ENCODE results near the gene MICAL2. TPM values are rescaled to one million over a fixed set of nuclear protein-coding genes. Genes with fewer than 3 reads are reported as not detected.

The MICAL2 gene
- total and polyA plus RNA-seq, 2 of the 13 experiments (the other 11 are each of a cell fraction or from before 2014, with no cell fraction given) = 0.78 to 1.1 TPM

- in situ Hi-C loops (cut with HindIII; ENCODE audit: extremely low pct_ligation_motif_present, low pct_unique_long_range_greater_than_20kb) = no loop called here
- no peak for ATAC-seq
- H3K27ac ChIP-seq (ENCODE audit: extremely low read length, insufficient read depth, low read length) = no peak overlapping the region
- no peak overlapping the region for H2AFZ ChIP-seq (ENCODE audit: low read length)
- TF ChIP-seq KDM3A (CRISPR knock-in tag; IDR thresholded peaks at IDR 0.05; ENCODE audit: low read depth) (no peak), ZNF292 (CRISPR knock-in tag; IDR thresholded peaks at IDR 0.05; ENCODE audit: borderline replicate concordance, low read depth) (no peak)
- no peaks in the 10 kb centered on the region for H3K79me2 ChIP-seq (ENCODE audit: insufficient read depth, low read length)
- no peaks in the 10 kb centered on the region for H3K9me3 ChIP-seq (ENCODE audit: low read length)
- DNase-seq (ENCODE audit: low spot score) = no peak
- BruUV-seq (replicated peaks) = no TSS peak
- no peak overlapping the region for H3K9ac ChIP-seq (ENCODE audit: insufficient read depth, low read depth, low read length)
- no peak overlapping the region for H3K4me3 ChIP-seq (replicated peaks in 1 of 3; ENCODE audit: insufficient read depth in 1 of 3, low read depth in 2 of 3, low read length in 3 of 3)
- no peak overlapping the region for H3K4me2 ChIP-seq (ENCODE audit: low read depth, low read length)
- WGBS (ENCODE audit: low lambda C conversion rate) = 53% methylated on average over 4 of the region's 4 CpGs
- H3K27me3 ChIP-seq (ENCODE audit: control insufficient read depth in 1 of 2, insufficient read depth in 2 of 2, low read length in 2 of 2) = no peaks in the 10 kb centered on the region
- H3K4me1 ChIP-seq (ENCODE audit: insufficient read depth, low read length) = no peaks in the 10 kb centered on the region
- ChIA-PET POLR2A (no interaction called here), CTCF (ENCODE audit: low intra/inter-chr PET ratio, low total read pairs) (no interaction called here)
- intact Hi-C loops (cut with micrococcal nuclease; ENCODE audit: unreplicated experiment) = no loop called here
- FAIRE-seq = no peak
- H3K36me3 ChIP-seq (replicated peaks in 1 of 2; ENCODE audit: control insufficient read depth in 1 of 2, insufficient read depth in 2 of 2, low read length in 2 of 2) = no peaks in the 10 kb centered on the region
- no peaks in the 10 kb centered on the region for H4K20me1 ChIP-seq (ENCODE audit: insufficient read depth, low read length)
Observed at GRCh38 chr11:12127206-12127898, 17.0 kb downstream of the MICAL2 start.

- H3K4me3 ChIP-seq (replicated peaks in 1 of 3; ENCODE audit: insufficient read depth in 1 of 3, low read depth in 2 of 3, low read length in 3 of 3) = no peak overlapping the region
- H3K9ac ChIP-seq (ENCODE audit: insufficient read depth, low read depth, low read length) = no peak overlapping the region
- intact Hi-C loops (cut with micrococcal nuclease; ENCODE audit: unreplicated experiment) (no loop called here), in situ Hi-C loops (cut with HindIII; ENCODE audit: extremely low pct_ligation_motif_present, low pct_unique_long_range_greater_than_20kb) (no loop called here)
- FAIRE-seq = no peak
- H3K4me1 ChIP-seq (ENCODE audit: insufficient read depth, low read length) = no peaks in the 10 kb centered on the region
- TF ChIP-seq TARDBP (CRISPR knock-in tag; IDR thresholded peaks at IDR 0.05) = no peak
- ATAC-seq = no peak
- no peaks in the 10 kb centered on the region for H3K79me2 ChIP-seq (ENCODE audit: insufficient read depth, low read length)
- no peak overlapping the region for H3K27ac ChIP-seq (ENCODE audit: extremely low read length, insufficient read depth, low read length)
- DNase-seq (ENCODE audit: low spot score) = no peak
- H3K4me2 ChIP-seq (ENCODE audit: low read depth, low read length) = no peak overlapping the region
- POLR2A ChIA-PET = no interaction called here
- no TSS peak for BruUV-seq (replicated peaks)
- CTCF ChIA-PET (ENCODE audit: low intra/inter-chr PET ratio, low total read pairs) = no interaction called here
- H3K9me3 ChIP-seq (ENCODE audit: low read length) = no peaks in the 10 kb centered on the region
- no peaks in the 10 kb centered on the region for H4K20me1 ChIP-seq (ENCODE audit: insufficient read depth, low read length)
- H3K27me3 ChIP-seq (ENCODE audit: control insufficient read depth in 1 of 2, insufficient read depth in 2 of 2, low read length in 2 of 2) = no peaks in the 10 kb centered on the region
- 64% methylated on average over 1 of the region's 1 CpG for WGBS (ENCODE audit: low lambda C conversion rate)
- no peaks in the 10 kb centered on the region for H3K36me3 ChIP-seq (replicated peaks in 1 of 2; ENCODE audit: control insufficient read depth in 1 of 2, insufficient read depth in 2 of 2, low read length in 2 of 2)
- H2AFZ ChIP-seq (ENCODE audit: low read length) = no peak overlapping the region
Observed at GRCh38 chr11:12128301-12128751, 17.9 kb downstream of the MICAL2 start.
